NCI-H1694 (cell line): ENCODE results near the gene ATP9B.

Experiments used
- DNase-seq: peaks from one replicate; lab custom pipeline; 2025; lab: John Stamatoyannopoulos, UW

Gene ATP9B

DNA sequence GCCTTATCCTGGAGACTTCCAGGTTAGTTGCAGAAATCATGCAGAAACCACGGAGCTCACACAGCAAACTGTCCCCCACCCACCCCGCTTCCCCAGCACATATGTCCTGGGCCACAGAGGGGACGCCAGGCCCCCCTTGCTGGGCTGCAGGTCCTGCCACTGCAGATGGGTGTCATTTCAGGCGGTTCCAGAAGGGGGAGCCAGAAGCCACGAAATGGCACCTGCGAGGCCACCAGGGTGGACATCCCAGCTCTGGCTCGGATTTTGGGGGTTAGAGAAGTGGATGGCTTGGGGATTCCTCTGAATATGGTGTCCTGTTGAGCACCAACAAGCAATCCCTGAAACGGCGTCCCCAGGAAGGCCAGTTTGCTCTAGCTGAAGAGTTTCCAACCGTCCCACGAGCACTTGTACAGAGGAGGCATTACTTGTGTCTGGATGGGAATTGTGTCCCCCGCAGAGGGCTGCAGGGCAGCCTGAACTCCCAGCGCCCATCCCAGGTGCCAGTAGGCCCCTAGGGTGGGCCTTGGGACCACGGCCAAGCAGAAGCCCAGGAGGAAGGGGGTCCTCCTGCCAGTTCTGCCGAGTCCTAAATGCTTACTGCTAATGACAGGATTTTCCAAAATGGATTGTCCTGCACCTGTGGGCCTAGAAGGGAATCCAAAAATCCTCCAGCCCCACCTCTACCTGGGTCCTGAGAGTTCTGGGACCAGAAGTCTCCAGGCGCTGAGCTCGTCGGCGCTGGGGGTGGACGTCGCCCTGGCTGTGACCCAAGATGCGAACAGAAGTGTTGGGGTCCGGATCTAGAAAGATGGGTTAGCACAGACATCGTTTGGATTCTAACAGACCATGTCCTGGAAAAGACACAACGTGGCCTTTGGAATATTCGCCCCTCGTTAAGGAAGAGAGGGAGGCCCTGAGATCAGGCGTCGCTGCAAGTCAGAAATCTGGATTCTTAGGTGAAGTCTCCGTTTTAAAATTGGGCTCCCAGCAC, 311.9 kb downstream of the ATP9B start:
- DNase-seq: peak; percentile 12

- DNase-seq: no peak
These were observed 312.7 kb downstream of the ATP9B start for GRCh38 chr18:79381811-79382311.

- DNase-seq: no peak
These were observed 313.6 kb downstream of the ATP9B start for GRCh38 chr18:79382681-79383387.

- no peak for DNase-seq
These were observed 314.3 kb downstream of the ATP9B start for GRCh38 chr18:79383388-79384056.

DNA sequence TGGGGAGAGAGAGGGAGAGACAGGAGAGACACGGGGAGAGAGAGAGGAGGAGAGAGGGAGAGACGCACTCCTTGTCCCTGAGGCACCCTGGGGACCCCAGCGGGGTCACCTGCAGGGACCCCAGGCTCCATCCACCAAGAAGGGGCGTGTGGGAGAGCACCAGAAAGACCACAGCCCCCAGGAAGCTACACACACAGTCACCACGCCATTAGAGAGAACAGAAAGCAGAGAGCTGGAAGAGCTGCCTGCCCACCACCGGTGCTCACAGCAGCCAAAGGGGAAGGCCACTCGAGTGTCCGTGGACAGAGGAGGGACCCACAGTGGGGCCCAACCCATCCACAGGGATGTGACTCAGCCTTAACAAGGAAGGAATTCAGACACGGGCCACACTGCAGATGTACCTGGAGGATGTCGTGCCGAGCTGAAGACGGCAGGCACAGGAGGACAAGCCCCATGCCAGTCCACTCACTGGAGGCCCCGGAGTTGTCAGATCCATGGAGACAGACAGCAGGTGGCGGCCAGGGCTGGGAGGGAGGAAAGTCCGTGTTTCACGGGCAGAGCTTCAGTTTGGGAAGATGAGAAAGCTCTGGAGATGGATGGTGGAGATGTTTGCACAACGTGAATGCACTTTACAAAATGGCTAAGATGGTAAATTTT, 315.1 kb downstream of the ATP9B start:
- DNase-seq: no peak

- DNase-seq: no peak
These were observed 315.6 kb downstream of the ATP9B start for GRCh38 chr18:79384834-79385233.

GRCh38 chr18:79385326-79385707, 316.1 kb downstream of the ATP9B start:
- no peak for DNase-seq

GRCh38 chr18:79385708-79386341, 316.6 kb downstream of the ATP9B start:
- peak; percentile 49 for DNase-seq

DNA sequence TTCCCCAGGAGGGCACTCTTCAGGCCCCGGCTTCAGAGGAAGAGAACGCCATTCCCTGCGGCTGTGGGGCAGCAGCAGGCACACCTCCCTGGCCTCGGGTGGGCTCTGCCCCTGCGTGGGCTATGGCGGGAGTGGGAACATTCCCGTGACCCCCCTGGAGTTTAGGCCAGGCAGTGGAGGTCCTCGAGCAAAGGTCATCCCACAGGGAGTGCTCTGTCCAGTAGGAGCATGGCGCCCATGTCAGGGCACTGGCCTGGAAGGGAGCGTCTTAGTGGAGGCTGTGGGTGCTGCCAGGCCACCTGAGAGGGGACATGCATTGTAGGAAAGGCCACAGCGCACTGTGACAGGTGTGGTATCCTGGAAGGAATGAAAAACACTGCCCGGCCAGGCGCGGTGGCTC, 317.4 kb downstream of the ATP9B start:
- no peak for DNase-seq

GRCh38 chr18:79387214-79387613, 318.0 kb downstream of the ATP9B start:
- DNase-seq: no peak

DNA sequence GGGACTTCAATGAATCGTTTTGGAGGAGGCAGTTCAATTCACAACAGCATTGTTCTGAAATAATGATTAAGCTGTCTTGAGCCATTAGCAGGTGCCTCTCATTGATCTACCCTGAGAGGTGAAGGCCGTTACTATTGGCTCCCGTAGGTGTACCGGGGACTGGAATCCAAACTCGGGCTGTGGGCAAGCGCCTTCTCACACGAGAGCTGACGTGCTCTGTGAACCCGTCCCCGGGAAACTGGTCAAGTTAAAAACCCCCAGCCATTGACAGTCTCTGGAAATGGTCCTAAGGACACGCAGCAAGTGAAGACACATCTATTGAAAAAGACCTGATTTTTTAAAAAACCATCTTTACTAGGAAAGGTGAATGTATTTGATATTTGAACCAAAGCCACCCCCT, 318.4 kb downstream of the ATP9B start:
- DNase-seq: no peak

DNA sequence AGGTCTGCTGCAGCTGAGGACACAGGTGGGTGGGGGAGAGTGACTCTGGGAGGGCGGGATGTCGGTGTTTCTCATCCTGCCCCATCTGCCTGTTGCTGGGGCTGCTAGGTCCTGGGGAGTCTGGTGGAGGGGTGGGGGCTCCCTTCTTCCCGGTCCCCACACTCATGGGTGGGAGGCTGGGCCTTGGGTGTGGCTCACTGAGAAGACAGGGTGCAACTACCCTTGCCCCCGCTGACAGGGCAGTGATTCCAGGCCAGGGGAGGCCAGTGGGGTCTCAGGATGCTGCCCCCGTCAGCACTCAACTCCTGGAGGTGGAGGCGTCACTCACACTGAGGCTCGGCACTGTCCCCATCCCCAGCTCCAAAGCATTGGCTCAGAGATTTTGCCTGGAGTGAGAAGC, 318.8 kb downstream of the ATP9B start:
- DNase-seq: no peak

- DNase-seq: no peak
These were observed 320.5 kb downstream of the ATP9B start for GRCh38 chr18:79389689-79390088.

DNA sequence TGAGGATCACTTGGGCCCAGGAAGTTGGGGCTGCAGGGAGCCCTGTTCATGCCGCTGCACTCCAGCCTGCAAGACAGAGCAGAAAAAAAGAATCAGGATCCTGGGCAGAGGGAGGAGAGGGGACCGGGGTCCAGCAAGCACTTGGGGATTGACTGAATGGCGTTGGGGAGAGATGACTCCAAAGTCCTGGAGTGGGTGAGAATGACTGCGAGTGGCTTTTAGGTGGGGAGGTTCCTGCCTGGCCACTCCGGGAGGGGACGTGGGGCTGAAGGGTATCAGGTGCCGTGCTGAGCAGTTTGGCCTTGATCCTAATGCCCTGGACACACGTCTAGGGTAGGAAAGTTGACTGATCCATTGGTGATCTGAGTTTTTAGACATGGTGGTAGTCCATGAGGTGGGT, 323.0 kb downstream of the ATP9B start:
- no peak for DNase-seq

DNA sequence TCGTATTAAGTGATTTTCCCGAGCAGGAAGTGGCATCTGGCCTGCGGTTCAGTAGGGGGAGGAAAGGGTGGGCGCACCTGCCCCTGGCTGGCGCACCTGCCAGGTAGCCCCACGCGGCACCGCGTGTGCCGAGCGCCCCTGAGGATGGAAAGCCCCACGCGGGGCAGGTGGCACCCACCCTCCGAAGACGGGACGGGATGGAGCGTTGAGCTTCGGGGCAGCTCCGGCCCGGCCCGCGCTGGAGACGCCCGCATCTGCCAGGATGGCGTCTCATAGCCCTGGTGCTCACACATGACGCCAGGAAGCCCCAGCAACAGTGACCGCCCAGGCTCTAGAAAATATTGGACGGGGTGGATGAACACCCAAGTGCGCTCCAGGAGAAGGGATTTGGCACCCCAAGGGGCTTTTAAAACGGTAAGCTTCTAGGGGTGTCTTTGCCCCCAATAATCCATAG, 324.0 kb downstream of the ATP9B start:
- no peak for DNase-seq

- peak; percentile 38 for DNase-seq
These were observed 324.7 kb downstream of the ATP9B start for GRCh38 chr18:79393635-79394533.

DNA sequence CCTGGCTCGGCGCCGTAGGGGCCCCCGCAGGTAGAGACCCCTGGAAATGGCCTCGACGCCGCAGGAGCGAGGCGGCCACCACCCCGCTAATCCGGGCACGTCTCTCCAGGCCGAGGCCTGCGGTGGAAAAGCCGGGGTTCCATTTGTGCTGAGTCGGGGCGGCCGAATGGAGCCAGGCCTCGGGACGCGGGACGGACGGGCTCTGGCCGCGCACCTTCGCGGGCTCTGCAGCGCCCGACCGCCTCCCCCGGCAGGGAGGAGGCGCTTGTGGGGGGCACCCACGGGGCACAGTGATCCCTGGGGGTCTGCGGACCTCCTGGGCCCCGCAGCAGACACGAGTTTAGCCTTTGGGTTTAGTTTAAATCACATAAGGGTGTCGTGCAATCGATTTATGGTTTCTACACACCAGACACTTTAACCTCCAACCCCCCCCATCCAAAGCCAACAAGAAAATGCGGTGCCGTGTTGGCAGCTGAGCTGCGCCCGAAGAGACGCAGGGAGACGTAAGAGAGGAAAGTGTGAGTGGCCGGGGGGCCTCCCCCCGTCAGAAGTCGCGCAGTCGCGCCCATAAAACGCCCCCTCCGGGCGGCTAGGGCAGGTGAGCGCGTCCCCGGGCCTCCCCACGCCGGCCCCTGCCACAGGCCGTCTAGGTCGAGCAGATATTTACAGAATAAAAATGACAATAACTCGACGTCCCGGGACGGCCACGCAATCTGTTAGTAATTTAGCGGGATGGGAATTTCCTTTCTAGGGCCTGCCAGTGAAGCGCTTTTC, 325.5 kb downstream of the ATP9B start:
- DNase-seq: no peak

DNA sequence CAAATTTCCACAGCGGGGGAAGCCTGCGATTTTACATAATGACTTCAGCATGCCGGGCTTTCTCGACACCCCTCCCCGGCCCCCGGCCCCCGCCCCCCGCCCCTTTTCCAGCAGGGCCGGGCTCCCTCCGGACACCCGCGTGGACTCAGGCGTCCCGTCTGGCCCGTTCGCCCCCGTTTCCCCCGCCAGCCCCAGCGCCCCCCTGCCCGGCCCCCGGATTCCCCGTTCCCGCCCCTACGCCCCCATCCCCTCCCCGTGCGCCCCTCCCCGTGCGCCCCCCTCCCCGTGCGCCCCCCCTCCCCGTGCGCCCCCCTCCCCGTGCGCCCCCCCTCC, 326.1 kb downstream of the ATP9B start:
- no peak for DNase-seq

DNA sequence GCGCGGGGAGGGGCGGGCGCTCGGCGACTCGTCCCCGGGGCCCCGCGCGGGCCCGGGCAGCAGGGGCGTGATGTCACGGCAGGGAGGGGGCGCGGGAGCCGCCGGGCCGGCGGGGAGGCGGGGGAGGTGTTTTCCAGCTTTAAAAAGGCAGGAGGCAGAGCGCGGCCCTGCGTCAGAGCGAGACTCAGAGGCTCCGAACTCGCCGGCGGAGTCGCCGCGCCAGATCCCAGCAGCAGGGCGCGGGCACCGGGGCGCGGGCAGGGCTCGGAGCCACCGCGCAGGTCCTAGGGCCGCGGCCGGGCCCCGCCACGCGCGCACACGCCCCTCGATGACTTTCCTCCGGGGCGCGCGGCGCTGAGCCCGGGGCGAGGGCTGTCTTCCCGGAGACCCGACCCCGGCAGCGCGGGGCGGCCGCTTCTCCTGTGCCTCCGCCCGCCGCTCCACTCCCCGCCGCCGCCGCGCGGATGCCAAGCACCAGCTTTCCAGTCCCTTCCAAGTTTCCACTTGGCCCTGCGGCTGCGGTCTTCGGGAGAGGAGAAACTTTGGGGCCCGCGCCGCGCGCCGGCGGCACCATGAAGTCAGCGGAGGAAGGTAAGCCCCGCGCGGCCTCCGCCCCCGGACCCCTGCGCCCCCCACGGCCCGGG, 326.7 kb downstream of the ATP9B start, which contains the start of gene NFATC1:
Gene NFATC1 (plus strand): TSS at position 170 of the 644 bp plus-strand sequence. CDS start 295 bp downstream, at position 465.
- peak; percentile 29 for DNase-seq
